NCI-H128 (cell line): ENCODE results near the gene SSB.
"Not testable (repeated sequence)": the region's sequence is repeated elsewhere in the genome, so short reads cannot be mapped to it uniquely, and the experiment has no call there.

Experiments used
- DNase-seq: peaks from one replicate; lab custom pipeline; 2025; ENCODE audit not compliant: unreplicated experiment; lab: John Stamatoyannopoulos, UW

The SSB gene

DNA sequence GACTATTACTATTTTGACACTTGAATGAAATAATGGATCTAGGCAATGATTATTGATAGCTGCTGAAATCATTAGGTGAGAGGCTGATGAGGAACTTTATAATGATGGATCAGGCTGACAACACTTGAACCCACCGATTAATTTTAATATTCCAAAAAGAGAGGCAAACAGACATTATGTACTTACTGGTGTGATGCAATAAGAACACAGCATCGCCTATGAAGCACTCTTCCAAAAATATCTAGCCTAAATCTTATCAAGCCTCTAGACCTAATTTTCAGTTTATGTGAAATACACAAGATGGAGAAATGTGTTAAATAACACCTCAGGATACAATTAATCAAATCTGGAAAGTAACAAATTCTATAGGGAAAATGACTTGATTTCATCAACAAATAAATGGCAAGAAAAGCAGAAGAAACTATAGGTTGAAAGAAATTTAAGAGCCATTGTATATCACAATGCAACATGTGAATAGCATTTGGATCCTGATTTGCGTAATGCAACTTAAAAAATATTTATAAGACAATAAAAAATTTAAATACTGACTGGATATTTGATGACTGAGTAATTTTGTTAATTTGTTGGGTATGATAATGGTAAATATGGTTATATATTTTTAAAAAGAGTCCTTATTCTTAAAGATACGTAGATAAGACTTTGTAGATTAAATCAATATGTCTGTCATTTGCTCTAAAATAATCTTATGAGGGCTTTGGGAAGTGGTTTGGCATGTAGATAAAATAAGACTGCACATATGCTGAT is 17.2 kb upstream of the SSB start:
- DNase-seq, result no peak

- DNase-seq, result no peak
These were observed 16.2 kb upstream of the SSB start for GRCh38 chr2:169782513-169782912.

GRCh38 chr2:169790581-169790980 is 8.1 kb upstream of the SSB start:
- no peak for DNase-seq

DNA sequence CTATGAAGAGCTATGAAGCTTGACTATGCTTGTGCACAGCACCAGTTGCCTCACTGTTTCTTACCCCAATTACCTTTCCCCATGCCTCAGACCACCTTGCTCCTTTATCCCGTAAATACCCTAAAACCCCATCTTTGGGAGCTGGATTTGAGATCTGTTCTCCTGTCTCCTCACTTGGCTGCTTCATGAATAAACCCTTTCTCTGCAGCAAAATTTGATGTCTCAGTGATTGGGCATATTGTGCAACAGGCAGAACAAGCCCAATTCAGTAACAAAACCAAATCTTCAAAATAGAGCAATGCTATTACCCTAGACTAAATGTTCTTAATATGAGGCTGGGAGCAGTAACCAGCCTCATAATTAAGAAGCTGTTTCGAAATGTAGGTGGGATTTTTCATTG is 3.5 kb upstream of the SSB start:
- no peak for DNase-seq

- DNase-seq, result no peak
These were observed 2.2 kb upstream of the SSB start for GRCh38 chr2:169796441-169796840.

- DNase-seq, result no peak
These were observed 1.1 kb upstream of the SSB start for GRCh38 chr2:169797601-169798000.

GRCh38 chr2:169798397-169798717 is 314 bp upstream of the SSB start:
- no peak for DNase-seq

- no peak for DNase-seq
These were observed 4.8 kb downstream of the SSB start for GRCh38 chr2:169803480-169803879.

DNA sequence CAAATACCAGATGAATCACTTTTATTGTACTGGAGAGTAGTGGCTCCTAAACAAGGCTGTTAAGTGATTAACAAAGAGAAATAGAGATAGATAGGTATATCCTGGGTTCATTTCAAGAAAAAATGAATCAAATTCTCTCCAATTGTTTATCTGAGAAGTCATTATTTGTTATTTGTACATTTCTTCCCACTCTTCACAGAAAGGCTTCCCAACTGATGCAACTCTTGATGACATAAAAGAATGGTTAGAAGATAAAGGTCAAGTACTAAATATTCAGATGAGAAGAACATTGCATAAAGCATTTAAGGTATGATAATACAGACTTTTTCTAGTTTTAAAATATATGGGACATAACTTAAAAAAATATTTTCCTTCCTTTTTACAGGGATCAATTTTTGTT is 7.9 kb downstream of the SSB start:
- DNase-seq, result no peak

DNA sequence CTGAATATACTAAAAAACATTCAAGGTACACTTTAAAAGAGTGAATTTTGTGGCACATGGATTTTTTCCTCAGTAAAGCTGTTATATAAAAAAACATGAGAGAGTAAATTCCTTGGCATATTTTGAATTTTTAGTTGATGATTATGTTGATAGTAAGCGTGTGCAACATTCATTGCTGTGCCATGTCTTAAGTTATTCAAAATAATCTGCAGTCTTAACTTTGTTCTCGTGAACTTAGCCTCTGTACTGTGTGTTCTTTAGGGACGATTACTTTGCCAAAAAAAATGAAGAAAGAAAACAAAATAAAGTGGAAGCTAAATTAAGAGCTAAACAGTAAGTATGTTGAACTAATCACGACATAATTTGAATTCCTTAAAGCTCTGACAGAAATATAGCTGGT is 9.6 kb downstream of the SSB start:
- no peak for DNase-seq

DNA sequence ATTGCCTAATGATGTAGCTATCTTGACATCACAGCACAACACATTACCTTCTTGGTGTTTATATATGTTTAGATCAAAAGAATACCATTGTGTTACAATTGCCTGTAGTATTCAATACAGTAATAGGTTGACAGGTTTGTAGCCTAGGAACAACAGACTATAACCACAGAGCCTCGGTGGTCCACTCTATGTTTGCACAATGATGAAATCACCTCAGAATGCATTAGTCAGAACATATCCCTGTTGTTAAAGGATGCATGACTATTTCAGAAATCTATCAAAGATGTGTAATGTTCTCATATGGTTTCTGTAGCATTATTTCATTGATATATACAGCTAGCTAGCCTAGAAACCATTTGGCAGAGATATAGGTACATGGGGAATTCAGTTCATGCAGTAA is 17.2 kb downstream of the SSB start:
- DNase-seq, result no peak

DNA sequence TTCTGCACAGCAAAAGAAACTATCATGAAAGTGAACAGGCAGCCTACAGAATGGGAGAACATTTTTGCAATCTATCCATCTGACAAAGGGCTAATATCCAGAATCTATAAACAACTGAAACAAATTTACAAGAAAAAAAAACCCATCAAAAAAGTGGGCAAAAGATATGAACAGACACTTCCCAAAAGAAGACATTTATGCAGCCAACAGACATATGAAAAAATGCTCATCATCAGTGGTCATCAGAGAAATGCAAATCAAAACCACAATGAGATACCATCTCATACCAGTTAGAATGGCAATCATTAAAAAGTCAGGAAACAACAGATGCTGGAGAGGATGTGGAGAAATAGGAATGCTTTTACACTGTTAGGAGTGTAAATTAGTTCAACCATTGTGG is 18.3 kb downstream of the SSB start:
- DNase-seq, result not testable (repeated sequence)

DNA sequence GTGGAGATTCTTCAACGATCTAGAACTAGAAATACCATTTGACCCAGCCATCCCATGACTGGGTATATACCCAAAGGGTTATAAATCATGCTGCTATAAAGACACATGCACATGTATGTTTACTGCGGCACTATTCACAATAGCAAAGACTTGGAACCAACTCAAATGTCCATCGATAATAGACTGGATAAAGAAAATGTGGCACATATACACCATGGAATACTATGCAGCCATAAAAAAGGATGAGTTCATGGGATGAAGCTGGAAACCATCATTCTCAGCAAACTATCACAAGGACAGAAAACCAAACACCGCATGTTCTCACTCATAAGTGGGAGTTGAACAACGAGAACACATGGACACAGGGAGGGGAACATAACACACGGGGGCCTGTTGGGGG is 18.7 kb downstream of the SSB start:
- DNase-seq, result not testable (repeated sequence)

- no peak for DNase-seq
These were observed 19.6 kb downstream of the SSB start for GRCh38 chr2:169818241-169818640.

DNA sequence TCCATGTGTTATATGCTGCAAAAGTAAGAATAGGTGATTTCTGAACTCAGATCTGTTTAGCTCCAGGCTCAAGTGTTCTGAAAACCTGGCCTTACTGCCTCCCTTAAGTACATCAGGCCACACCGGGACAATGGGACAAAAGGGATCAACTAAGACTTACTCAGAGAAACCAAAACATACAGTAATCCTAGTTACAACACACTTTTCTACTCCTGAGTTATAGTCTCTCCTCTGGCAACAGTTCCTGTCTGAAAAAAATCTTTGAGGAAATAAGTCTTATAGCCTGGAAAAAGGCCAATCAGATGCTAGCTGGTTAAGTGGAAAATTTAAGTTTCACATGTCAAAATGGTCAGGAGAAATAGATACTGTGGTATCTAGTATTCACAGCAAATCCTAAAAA is 20.4 kb downstream of the SSB start:
- DNase-seq, result no peak

DNA sequence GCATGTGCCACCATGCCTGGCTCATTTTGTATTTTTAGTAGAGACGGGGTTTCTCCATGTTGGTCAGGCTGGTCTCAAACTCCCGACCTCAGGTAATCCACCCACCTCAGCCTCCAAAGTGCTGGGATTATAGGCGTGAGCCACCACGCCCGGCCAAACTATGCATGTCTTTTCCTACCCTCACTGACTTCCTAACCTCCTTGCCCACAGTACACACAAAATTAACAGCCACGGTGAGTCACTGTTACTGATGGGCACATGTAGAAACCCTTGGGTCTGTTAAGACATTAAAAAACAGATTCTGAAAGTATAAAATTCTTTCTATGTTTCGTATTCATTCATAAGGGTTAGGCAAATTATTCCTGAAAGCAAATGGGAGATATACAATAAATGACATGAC is 21.4 kb downstream of the SSB start:
- DNase-seq, result not testable (repeated sequence)

DNA sequence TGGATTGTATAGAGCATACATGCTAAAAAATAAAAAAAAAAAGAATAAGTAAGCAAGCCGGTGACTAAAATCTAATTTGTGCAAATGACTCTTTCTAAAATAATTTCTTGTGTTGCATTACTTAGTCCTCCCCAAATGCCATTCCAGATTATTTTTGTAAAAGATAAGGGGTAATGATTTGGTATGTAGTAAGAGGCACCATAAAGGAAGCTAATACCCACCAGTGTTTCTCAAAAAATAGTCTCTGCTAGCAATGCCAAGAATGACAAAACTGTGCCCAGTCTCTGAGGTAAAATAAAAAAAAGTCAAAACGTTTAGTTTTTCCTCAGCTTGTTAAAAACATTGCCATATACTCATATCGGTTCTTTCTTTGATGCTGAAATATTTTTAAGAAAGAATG is 23.4 kb downstream of the SSB start:
- DNase-seq, result no peak

- no peak for DNase-seq
These were observed 24.2 kb downstream of the SSB start for GRCh38 chr2:169822785-169823392.

GRCh38 chr2:169823996-169824372 is 25.3 kb downstream of the SSB start:
- DNase-seq, result no peak

GRCh38 chr2:169824373-169825333 is 26.0 kb downstream of the SSB start, which contains the start of gene METTL5:
TSS of gene METTL5 (minus strand) at chr2:169824905. CDS start at chr2:169824597, 308 bp downstream.
- DNase-seq, result peak; percentile 17

DNA sequence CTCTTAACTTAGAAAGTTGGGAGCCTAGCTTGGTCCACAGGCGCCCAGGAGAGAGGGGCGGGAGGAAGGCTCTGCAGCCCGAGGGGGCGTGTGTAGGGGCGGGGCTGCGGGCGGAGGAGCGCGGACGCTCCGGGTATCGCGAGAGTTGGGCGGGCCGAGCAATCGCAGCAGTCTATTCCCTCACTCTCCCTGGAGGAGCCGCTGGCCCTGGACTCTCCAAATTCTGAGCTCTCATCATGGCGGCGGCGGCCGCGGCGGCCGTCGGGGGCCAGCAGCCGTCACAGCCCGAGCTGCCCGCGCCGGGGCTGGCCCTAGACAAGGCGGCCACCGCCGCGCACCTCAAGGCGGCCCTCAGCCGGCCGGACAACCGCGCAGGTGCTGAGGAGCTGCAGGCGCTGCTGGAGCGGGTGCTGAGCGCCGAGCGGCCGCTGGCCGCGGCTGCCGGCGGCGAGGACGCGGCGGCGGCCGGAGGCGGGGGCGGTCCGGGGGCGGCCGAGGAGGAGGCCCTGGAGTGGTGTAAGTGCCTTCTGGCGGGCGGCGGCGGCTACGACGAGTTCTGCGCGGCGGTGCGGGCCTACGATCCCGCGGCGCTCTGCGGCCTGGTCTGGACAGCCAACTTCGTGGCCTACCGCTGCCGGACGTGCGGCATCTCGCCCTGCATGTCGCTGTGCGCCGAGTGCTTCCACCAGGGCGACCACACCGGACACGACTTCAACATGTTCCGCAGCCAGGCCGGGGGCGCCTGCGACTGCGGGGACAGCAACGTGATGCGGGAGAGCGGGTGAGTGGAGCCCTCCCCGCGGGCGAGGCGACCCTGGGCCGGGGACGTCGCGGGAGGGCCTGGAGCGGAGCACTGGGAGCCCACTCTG is 28.8 kb downstream of the SSB start, which contains the start of gene UBR3:
Gene UBR3, plus strand, starts transcription at position 183 of the 869 bp plus-strand sequence. Its CDS starts 54 bp downstream, at position 237.
- DNase-seq, result peak; percentile 67
